ENCODE results near the gene SLC9A3.
"Not testable (repeated sequence)": the region's sequence is repeated elsewhere in the genome, so short reads cannot be mapped to it uniquely, and the experiment has no call there.

SLC9A3 gene

DNA sequence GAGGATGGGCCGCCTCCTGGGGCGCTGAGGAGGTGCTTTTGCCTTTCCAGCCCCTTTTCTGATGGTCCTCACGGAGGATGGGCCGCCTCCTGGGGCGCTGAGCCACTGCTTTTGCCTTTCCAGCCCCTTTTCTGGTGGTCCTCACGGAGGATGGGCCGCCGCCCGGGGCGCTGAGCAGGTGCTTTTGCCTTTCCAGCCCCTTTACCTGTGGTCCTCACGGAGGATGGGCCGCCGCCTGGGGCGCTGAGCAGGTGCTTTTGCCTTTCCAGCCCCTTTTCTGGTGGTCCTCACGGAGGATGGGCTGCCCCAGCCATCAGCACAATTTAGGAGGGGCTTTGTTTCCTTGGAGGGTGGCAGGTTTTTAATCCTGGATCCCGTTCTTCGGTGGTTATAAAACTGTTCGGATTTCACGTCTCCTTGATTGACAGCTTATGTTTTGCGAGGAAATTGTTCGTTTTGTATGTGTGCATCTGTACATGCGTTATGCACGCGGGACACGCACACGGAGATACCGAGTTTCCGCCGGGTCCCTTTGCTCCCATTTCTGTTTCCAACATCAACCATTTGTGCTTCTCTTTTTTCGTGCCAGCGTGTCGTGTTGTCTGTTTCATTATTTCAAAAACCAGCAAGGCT lies 34.7 kb upstream of the SLC9A3 start:
- H3K4me1 ChIP-seq (ENCODE audit: low read length) = peaks cover 2% of the 10 kb centered on the region; the same call in 1 of the 2 replicates
- H4K20me1 ChIP-seq (ENCODE audit: insufficient read depth, low read length) = no peaks in the 10 kb centered on the region
- no peaks in the 10 kb centered on the region for H3K79me2 ChIP-seq (ENCODE audit: low read length)
- H3K9ac ChIP-seq (ENCODE audit: low read length) = no peak overlapping the region
- H2AFZ ChIP-seq (ENCODE audit: low read depth, low read length) = no peak overlapping the region
- no peak overlapping the region for H3K4me2 ChIP-seq (ENCODE audit: low read length)
- peaks cover 1% of the 10 kb centered on the region; the same call in 1 of the 2 replicates for H3K27me3 ChIP-seq (ENCODE audit: low read depth, low read length)
- H3K4me3 ChIP-seq (ENCODE audit: low read length) = no peak overlapping the region
- H3K36me3 ChIP-seq (replicated peaks; ENCODE audit: low read depth, low read length) = no peaks in the 10 kb centered on the region
- TF ChIP-seq, protein P1, sequence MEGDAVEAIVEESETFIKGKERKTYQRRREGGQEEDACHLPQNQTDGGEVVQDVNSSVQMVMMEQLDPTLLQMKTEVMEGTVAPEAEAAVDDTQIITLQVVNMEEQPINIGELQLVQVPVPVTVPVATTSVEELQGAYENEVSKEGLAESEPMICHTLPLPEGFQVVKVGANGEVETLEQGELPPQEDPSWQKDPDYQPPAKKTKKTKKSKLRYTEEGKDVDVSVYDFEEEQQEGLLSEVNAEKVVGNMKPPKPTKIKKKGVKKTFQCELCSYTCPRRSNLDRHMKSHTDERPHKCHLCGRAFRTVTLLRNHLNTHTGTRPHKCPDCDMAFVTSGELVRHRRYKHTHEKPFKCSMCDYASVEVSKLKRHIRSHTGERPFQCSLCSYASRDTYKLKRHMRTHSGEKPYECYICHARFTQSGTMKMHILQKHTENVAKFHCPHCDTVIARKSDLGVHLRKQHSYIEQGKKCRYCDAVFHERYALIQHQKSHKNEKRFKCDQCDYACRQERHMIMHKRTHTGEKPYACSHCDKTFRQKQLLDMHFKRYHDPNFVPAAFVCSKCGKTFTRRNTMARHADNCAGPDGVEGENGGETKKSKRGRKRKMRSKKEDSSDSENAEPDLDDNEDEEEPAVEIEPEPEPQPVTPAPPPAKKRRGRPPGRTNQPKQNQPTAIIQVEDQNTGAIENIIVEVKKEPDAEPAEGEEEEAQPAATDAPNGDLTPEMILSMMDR (IDR thresholded peaks at IDR 0.05; ENCODE audit: low read depth, low read length) = no peak
- TF ChIP-seq EZH2phosphoT487 (IDR thresholded peaks at IDR 0.05; ENCODE audit: low read depth) = no peak
- no peak overlapping the region for H3K27ac ChIP-seq (ENCODE audit: low read length)
- H3K9me3 ChIP-seq (ENCODE audit: insufficient read depth, low read length) = no peaks in the 10 kb centered on the region

DNA sequence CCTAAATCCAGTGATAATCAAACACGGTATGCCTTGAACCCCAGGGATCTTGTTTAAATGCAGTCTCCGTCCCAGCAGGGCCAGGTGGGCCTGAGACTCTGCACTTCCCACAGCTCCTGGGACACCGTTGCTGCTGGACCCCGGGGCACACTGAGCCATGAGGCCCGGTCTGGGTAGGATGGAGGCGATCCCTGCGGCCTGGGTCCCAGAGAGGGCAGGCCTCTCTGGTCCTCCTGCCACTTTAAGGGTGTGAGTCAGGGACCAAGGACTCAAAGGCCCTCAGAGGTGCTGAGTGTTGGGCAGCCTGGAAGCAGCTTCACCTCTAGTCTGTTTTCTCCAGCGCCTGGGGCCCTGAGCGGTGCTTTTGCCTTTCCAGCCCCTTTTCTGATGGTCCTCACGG lies 34.1 kb upstream of the SLC9A3 start:
- Histone ChIP-seq H3K27ac (ENCODE audit: low read length) (no peak overlapping the region), H3K4me2 (ENCODE audit: low read length) (no peak overlapping the region), H3K79me2 (ENCODE audit: low read length) (no peaks in the 10 kb centered on the region), H3K27me3 (ENCODE audit: low read depth, low read length) (peaks cover 5% of the 10 kb centered on the region; the same call in 1 of the 2 replicates), H3K4me1 (ENCODE audit: low read length) (peaks cover 4% of the 10 kb centered on the region; the same call in 1 of the 2 replicates), H3K4me3 (ENCODE audit: low read length) (no peak overlapping the region), H3K9ac (ENCODE audit: low read length) (no peak overlapping the region), H2AFZ (ENCODE audit: low read depth, low read length) (no peak overlapping the region), H4K20me1 (ENCODE audit: insufficient read depth, low read length) (no peaks in the 10 kb centered on the region), H3K9me3 (ENCODE audit: insufficient read depth, low read length) (no peaks in the 10 kb centered on the region), H3K36me3 (replicated peaks; ENCODE audit: low read depth, low read length) (no peaks in the 10 kb centered on the region)
- no peak for TF ChIP-seq EZH2phosphoT487 (IDR thresholded peaks at IDR 0.05; ENCODE audit: low read depth)
- TF ChIP-seq, protein P1 (IDR thresholded peaks at IDR 0.05; ENCODE audit: low read depth, low read length) = no peak

DNA sequence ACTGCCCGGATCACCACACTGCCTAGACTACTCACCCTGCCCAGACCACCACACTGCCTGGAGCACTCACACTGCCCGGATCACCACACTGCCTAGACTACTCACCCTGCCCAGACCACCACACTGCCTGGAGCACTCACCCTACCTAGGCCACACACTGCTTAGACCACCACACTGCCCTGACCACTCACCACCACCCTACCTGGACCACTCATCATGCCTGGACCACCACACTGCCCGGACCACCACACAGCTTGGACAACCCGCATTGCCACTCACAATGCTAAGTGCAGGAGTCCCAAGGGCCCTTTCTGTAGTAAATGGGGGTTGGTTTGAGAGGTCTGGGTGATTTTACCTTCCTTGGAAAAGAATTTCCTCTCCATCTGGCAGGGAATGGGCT lies 33.7 kb upstream of the SLC9A3 start:
- not testable (repeated sequence) for H3K4me3 ChIP-seq (ENCODE audit: low read length)

DNA sequence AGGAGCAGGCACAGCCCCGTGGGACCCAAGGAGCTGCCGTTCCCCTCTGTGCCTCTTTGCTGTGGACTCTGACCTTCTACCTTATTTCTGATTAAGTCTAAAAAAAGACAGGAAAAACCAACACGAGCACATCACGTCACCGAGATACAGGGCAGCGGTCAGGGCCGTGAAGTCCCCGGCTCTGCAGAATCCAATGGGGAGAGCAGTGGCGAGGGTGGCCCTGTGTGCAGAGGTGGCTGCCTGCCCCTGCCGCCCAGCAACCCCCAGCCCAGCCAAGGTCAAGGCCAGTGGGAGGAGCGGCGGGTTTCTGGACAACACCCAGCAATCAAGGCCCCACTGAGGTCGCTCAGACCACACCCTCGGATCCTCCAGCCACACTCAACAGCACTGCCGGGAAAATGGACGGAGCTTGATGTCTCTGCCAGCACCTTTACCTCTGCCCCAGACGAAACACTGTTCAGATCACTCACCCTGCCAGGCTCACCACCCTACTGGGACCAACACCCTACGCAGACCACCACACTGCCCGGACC lies 32.7 kb upstream of the SLC9A3 start:
- H3K27ac ChIP-seq (ENCODE audit: low read length) = no peak overlapping the region
- H3K9ac ChIP-seq (ENCODE audit: low read length) = no peak overlapping the region
- no peak overlapping the region for H3K4me2 ChIP-seq (ENCODE audit: low read length)
- H3K9me3 ChIP-seq (ENCODE audit: insufficient read depth, low read length) = no peaks in the 10 kb centered on the region
- no peak overlapping the region for H3K4me3 ChIP-seq (ENCODE audit: low read length)
- peaks cover 4% of the 10 kb centered on the region; the same call in 1 of the 2 replicates for H3K4me1 ChIP-seq (ENCODE audit: low read length)
- no peaks in the 10 kb centered on the region for H4K20me1 ChIP-seq (ENCODE audit: insufficient read depth, low read length)
- H3K27me3 ChIP-seq (ENCODE audit: low read depth, low read length) = peaks cover 5% of the 10 kb centered on the region; the same call in 1 of the 2 replicates
- no peaks in the 10 kb centered on the region for H3K79me2 ChIP-seq (ENCODE audit: low read length)
- H2AFZ ChIP-seq (ENCODE audit: low read depth, low read length) = no peak overlapping the region
- no peaks in the 10 kb centered on the region for H3K36me3 ChIP-seq (replicated peaks; ENCODE audit: low read depth, low read length)
- TF ChIP-seq, protein P1 (IDR thresholded peaks at IDR 0.05; ENCODE audit: low read depth, low read length) = no peak
- TF ChIP-seq EZH2phosphoT487 (IDR thresholded peaks at IDR 0.05; ENCODE audit: low read depth) = no peak

More for the DNA sequence above, 33.7 kb upstream of the SLC9A3 start:
- H3K36me3 ChIP-seq (replicated peaks; ENCODE audit: low read depth, low read length); H4K20me1 ChIP-seq (ENCODE audit: insufficient read depth, low read length); H3K27me3 ChIP-seq (ENCODE audit: low read depth, low read length); H3K27ac ChIP-seq (ENCODE audit: low read length); H3K9me3 ChIP-seq (ENCODE audit: insufficient read depth, low read length); H3K4me1 ChIP-seq (ENCODE audit: low read length); H3K9ac ChIP-seq (ENCODE audit: low read length); H2AFZ ChIP-seq (ENCODE audit: low read depth, low read length); H3K4me2 ChIP-seq (ENCODE audit: low read length); H3K79me2 ChIP-seq (ENCODE audit: low read length): not testable (repeated sequence)
